PC-3 (cell line): ENCODE data around the gene PEX11A.

Experiments
- EZH2 ChIP-seq: fragments of 300-600 bp; sonication (generic); IDR thresholded peaks from one replicate; pipeline ENCODE4 v1.6.1; 2017; ENCODE audit warnings: antibody characterized with exemption, mild to moderate bottlenecking, low read length; ENCODE audit not compliant: unreplicated experiment
- EZH2phosphoT487 ChIP-seq: fragments of 300-600 bp; sonication (generic); IDR thresholded peaks from 2 replicates; pipeline ENCODE4 v1.6.1; 2018; ENCODE audit warnings: mild to moderate bottlenecking, antibody characterized with exemption, low read length, borderline replicate concordance
- TF ChIP-seq, protein P1 (sequence below): fragments of 300-600 bp; sonication (generic); conservative IDR thresholded peaks from 2 replicates; pipeline ENCODE4 v1.5.1; 2017; ENCODE audit warnings: antibody characterized with exemption, low read depth, mild to moderate bottlenecking, low read length

DNA sequence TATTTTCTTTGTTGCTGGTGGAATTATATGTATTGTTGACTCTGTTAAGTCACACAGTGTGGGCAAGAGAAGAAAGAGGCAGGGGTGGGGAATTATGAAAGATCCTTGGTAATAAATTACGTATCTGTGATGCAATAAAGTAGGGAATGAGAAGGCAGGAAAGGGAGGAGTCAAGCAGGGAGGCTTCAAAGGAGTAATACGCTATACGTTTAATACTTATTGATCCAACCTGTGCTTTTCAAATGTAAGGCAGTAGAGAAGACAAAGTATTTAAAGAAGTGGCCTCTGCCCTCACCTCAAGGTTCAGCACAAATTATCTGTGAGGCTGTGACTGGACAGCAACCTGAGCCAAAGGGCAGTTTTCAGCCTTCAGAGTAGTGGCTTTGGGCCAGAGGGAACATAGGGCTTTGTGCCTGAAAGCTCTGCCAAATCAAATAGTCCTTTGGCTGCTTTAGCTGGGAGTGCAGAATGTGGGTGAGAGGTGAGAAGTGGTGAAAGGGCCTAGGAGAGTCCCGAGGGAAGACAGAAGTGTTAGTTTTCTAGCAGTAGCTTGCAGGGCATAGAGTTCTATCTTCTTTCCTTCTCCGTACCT is 10.2 kb downstream of the PEX11A start:
- TF ChIP-seq EZH2phosphoT487 (no peak), EZH2 (no peak)
- TF ChIP-seq, protein P1, sequence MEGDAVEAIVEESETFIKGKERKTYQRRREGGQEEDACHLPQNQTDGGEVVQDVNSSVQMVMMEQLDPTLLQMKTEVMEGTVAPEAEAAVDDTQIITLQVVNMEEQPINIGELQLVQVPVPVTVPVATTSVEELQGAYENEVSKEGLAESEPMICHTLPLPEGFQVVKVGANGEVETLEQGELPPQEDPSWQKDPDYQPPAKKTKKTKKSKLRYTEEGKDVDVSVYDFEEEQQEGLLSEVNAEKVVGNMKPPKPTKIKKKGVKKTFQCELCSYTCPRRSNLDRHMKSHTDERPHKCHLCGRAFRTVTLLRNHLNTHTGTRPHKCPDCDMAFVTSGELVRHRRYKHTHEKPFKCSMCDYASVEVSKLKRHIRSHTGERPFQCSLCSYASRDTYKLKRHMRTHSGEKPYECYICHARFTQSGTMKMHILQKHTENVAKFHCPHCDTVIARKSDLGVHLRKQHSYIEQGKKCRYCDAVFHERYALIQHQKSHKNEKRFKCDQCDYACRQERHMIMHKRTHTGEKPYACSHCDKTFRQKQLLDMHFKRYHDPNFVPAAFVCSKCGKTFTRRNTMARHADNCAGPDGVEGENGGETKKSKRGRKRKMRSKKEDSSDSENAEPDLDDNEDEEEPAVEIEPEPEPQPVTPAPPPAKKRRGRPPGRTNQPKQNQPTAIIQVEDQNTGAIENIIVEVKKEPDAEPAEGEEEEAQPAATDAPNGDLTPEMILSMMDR, result no peak
